SU-DHL-6 (cell line): ENCODE data around the gene RXRG.

Experiments
- CTCF ChIP-seq: fragments of 200-600 bp; sonication (generic); IDR thresholded peaks from one replicate; pipeline ENCODE4 v1.5.1; 2017; ENCODE audit warnings: antibody characterized with exemption, mild to moderate bottlenecking, low read length, moderate library complexity; ENCODE audit not compliant: insufficient read depth, poor library complexity, severe bottlenecking
- EZH2phosphoT487 ChIP-seq: fragments of 200-600 bp; sonication (generic), shearing (Covaris generic); conservative IDR thresholded peaks from 2 replicates; pipeline ENCODE4 v1.6.1; 2018; ENCODE audit warnings: mild to moderate bottlenecking, antibody characterized with exemption, low read length, moderate library complexity, mixed read lengths

DNA sequence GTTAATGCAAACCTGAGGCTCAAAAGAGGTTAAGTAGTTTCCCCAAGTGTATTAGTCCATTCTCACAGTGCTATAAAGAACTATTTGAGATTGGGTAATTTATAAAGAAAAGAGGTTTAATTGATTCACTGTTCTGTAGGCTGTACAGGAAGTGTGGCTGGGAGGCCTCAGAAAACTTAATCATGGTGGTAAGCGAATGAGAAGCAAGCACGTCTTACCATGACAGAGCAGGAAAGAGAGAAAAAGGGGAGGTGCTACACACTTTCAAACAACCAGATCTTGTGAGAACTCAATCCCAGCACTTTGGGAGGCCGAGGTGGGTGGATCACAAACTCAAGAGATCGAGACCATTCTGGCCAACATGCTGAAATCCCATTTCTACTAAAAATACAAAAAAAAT lies 38.5 kb upstream of the RXRG start:
- no peak for TF ChIP-seq CTCF
- no peak for TF ChIP-seq EZH2phosphoT487
